Fibroblast of gingiva (primary cell): ENCODE measurements around the gene MSLN.
A peak's percentile ranks its signal among the peaks of the same experiment; 100 is the strongest.

ENCODE experiments used
- DNase-seq: peaks from one replicate; pipeline ENCODE4 v3.0.0-alpha.2; 2011; ENCODE audit warnings: low read depth

Gene MSLN

DNA sequence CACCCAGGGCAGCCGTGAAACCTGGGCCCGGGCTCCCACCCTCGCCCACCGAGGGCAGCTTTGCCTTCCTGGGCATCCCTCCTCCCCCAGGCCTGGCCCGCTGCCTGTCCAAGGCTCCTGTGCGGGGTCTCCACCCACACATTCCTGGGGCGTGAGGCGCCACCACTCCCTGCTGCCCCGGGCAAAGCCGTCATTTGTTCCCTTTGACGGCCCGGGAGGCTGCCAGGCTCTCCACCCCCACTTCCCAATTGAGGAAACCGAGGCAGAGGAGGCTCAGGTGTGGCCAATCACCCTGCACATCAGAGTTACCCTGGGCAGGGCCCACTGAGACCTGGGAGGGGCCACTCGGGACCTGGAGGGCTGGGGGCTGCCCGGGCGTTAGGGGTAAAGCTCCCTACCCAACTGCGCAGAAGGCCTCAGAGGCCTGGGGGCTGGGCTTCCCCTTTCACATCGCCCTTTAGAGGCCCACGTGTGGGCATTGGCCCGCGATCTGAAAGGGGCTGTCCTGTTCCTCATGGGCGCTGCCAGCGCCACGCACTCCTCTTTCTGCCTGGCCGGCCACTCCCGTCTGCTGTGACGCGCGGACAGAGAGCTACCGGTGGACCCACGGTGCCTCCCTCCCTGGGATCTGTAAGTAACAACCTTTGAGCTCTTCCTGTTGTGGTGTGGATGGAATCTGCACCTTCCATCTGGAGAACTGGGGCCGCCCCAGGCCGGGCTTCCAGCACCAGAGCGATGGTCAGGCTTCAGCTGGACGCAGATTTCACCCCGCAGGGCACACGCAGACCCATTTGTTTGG, at the start of gene MSLN:
MSLN (plus strand) TSS at position 190 of the 799 bp plus-strand sequence. CDS start 1,947 bp downstream, outside the sequence.
- DNase-seq: no peak

DNA sequence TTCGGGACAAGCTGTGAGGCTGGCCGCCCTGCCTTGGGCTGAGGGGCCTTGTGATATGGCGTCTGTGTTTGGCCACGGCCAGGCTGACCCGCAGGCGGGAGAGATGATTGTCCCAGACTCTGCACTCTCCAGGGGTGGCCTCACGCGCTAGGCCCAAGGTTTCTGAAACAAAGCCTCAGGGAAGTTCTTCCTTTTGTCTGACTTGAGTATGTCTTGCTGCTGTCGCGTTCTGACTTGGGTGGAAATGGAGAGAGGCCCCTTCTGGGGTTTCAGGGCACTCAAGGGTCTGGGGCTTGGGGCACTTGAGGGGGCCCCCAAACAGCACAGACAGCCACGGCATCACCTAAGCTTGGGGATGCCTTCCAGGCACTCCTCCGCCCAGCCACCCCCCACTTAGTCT, 49.5 kb upstream of the MSLN start:
- DNase-seq: no peak

DNA sequence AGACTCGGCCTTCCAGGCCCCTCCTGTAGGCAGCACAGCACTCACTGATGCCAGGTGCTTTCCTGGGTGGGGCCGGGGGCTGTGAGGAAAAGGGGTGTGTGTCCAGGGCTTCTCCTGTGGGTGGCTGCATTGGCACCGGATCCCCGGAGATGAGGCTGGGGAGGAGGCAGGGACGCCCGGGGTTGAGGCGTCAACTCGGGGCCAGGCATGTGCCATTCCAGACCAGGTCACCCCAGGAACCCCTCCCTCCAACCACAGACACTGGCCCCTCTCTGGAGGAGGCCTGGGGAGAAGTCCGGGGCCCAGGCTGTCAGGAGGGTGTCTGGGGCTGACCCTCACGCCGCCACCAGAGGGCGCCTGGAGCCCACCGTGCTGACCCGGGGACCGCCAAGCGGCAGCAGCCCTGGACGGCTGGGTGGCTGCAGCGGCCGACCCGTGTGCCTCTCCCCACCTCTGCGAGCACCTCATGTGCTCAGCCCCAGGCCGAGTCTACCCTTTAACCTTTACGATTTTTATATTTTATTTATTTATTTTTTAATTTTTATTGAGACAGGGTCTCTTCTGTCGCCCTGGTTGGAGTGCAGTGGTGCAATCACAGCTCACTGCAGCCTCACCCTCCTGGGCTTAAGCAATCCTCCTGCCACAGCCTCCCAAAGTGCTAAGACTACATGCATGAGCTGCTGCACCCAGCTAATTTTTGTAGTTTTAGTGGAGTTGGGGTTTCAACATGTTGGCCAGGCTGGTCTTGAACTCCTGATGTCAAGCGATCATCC, 48.8 kb upstream of the MSLN start:
- DNase-seq: peak; percentile 48

DNA sequence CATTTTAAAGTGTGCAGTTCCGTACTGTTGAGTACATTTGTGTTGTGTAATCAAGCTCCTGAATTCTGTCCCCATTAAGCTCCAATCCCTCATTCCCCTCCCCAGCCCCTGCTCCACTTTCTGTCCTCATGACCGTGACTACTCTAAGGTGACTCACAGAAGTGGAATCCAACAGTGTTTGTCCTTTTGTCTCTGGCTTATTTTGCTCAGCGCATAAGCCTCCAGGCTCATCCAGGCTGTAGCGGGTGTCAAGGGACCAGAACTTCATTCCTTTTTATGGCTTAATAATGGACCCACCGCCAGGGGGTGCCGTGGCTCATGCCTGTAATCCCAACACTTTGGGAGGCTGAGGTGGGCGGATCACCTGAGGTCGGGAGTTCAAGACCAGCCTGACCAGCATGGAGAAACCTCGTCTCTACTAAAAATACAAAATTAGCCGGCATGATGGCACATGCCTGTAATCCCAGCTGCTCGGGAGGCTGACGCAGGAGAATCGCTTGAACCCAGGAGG, 47.7 kb upstream of the MSLN start:
- DNase-seq: peak; percentile 96

DNA sequence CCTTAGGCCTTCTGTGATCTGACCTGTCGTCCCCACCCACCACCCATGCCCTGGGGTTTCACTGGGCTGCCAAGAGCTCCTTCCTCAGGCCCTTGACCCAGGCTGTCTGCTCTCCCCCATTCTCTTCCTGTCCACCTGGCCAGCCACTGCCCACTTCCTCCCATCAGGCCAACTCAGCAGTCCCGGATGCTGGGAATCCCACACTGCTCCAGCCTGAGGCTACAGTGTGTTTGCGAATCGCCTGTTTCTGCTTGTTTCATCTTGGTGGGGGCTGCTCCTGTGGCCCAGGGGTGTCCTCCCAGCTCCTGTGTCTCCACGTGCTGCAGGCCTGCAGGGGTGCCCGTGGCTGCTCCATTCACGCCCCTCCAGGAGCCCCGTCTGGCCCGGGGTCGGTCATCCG, 46.5 kb upstream of the MSLN start:
- no peak for DNase-seq

DNA sequence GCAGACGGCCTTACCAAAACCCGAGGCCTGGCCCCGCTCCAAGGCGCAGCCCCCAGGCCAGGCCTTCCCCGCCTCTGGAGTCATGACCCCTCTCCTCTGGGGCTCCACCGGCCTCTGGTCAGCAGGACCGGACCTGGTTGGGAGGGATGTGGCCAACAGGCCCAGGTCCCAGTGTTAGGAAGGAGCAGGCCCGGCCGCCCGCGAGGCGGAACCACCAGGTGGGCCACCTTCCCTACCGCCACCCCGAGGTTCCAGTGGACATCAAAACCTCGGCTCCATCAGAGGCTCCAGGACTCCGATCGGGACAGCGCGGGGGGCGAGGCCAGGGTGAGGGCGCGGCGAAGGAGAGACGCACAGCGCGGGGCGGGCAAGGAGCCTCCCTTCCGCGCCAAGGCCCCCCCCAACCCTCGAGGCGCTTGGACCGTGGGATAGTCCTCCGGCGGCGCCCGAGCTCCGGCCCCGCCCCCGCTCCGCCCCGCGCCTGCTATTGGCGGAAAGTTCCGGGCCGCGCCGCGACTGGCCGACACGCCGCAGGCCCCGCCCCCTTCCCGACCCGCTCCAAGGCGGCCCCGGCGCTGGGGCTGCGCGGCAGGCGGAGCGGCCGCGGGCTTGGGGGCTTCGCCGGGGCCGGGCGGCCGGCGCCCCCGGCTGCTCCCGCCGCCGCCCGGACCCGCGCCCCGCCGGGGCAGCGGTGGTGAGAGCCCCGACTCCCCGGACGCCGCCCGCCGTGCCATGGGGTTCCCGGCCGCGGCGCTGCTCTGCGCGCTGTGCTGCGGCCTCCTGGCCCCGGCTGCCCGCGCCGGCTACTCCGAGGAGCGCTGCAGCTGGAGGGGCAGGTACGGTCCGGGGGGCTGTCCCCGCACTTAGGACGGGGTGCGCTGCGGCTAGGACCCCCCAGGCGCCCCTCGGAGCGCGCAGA, 45.7 kb upstream of the MSLN start, which contains the start of gene METRN:
METRN (plus strand) TSS at position 561 of the 919 bp plus-strand sequence; CDS start at position 733, 172 bp downstream.
- peak; percentile 86 for DNase-seq

DNA sequence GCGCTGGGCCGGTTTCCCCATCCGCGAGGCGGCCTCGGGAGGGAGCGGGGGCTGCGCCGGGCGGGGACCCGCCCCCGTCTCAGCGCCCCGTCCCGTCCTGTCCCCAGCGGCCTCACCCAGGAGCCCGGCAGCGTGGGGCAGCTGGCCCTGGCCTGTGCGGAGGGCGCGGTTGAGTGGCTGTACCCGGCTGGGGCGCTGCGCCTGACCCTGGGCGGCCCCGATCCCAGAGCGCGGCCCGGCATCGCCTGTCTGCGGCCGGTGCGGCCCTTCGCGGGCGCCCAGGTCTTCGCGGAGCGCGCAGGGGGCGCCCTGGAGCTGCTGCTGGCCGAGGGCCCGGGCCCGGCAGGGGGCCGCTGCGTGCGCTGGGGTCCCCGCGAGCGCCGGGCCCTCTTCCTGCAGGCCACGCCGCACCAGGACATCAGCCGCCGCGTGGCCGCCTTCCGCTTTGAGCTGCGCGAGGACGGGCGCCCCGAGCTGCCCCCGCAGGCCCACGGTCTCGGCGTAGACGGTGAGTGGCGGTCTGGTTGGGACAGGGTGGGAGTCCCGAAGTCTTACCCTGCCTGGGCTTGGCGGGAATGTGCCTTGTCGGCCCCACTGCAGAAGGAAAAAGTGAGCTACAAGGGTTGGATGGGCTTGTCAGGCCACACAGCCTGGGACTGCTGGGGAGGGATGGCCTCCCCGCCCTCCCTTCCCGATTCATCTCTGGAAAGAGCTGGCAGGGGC, 44.9 kb upstream of the MSLN start:
- DNase-seq: no peak

DNA sequence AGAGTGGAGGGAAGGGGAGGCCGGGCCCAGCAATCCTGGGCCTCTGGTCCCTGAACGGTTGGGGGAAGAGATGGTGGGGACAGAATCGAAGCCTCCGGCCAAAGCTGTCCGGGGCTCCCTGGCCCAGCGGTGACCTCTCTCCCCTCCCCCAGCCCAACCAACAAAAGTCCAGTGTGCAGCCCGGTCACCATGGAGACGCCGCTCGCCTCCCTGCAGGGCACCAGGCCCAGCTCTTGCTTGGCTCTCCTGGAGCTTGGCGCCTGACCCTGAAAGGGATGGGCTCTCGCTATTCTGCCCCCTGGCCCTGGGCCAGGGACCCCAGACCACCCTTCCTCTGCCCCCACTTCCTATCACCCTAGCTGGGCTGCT, 44.4 kb upstream of the MSLN start:
- DNase-seq: peak; percentile 75

DNA sequence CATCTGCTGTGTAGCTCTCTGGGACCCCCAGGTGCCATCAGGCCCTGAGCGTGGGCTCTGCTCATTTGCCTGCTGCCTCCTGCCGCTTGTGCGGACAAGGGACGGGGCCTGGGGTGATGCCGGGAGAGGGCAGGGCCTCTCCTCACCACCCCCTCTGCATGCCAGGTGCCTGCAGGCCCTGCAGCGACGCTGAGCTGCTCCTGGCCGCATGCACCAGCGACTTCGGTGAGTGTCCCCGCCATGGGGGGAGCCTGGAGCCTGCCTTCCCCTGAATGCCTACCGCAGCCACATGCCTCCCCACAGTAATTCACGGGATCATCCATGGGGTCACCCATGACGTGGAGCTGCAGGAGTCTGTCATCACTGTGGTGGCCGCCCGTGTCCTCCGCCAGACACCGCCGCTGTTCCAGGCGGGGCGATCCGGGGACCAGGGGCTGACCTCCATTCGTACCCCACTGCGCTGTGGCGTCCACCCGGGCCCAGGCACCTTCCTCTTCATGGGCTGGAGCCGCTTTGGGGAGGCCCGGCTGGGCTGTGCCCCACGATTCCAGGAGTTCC, 43.7 kb upstream of the MSLN start:
- DNase-seq: no peak

DNA sequence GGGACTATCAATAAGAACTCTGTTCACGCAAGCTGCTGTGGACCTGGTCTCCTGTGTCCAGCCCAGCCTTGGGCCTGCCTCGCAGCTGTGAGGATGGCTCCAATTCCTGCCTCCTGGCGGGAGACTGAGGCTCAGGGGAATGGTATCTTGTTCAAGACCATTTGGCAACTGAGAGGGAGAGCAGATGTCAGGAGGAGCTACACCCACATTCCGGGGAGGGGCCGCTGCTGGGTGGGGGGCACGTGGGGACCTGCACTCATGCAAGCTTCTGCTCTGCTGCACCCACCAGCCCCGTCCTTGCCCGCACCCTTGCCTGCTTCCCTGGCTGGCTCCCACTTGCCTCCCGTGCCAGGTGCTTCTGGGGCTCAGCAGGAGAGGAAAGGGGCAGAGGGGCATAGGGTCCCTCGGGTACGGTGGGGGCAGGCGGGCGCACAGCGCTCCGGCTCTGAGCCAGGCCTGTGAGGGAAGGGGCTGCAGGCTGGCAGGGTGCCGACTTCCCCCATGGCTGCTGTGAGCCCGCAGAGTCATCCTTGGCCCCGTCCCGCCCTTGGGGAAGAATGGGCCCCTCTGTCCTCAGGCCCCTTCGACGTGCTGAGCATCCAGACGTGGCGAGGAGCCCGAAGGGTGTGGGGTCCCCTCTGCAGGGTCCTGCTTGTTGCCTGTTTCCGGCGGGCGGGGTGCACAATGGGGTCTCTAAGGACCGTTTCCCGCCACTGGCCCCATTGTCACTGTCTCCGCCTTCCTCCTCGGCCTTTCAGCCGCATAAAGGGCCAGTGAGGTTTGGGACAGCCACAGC, 42.9 kb upstream of the MSLN start:
- no peak for DNase-seq

DNA sequence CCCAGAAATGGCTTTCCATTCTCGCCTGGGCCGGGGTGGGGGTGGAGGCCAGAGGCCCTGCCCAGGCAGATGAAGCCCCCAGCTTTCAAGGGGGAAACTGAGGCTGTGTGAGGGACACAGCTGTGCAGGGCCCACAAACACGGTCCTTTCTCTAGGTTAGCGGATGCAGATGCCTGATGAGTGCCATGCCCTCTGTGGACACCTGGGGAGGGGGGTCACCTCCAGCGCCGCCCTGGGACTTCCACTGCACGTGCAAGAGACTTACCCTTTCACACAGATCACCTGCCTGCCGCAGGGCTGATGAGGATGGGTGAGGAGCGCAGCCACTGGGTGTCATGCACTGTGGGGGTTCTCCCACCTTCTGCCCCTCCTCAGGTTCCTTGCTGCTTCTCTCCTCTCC, 42.1 kb upstream of the MSLN start:
- no peak for DNase-seq

DNA sequence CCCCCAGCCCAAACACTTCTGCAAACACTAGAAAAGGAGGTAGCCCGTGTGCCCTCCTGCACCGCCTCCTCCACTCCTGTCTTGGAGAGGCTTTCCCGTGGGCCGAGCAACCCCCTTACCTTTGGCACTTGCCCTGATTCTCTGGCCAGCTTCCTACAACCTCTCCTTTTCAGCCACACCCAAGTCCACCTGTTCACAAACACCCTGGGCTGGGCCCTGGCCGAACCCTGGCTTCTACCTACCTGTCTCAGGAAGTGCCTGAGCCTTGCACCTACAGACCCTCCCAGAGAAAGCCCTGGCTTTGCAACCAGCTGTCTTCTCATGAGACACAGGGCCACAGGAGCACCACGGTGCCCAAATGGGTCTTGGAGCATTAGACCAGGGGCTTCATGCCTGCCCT, 41.6 kb upstream of the MSLN start:
- DNase-seq: no peak

DNA sequence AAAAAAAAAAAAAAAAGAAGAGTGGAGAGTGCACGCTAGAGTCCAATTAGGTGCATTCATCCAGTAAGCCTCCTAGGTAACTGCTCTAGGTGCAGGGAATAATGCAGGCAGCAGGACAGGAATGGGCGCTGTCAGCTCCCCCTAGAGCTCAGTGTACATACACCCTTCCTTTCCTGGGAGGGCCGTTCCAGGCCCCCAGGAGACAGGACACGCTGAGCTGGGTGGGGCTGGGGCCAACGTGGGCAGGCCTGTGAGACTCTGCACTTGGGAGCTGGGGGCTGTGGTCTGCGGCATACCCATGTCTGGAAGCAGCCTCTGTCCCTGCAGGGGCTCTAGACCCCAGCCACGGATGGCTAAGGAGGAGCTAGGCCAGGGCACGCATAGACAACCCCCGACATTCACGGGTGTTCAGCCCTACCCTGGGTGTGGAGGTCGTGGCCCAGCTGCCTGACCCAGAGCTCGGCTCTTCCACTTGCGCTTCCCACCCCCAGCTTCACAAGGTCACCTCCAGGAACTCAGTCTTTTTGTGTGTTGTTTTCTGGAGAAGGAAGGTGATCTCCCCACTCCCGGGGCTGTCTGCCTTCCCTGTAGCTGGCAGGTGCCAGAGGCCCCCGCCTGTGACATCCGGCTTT, 40.6 kb upstream of the MSLN start:
- no peak for DNase-seq

DNA sequence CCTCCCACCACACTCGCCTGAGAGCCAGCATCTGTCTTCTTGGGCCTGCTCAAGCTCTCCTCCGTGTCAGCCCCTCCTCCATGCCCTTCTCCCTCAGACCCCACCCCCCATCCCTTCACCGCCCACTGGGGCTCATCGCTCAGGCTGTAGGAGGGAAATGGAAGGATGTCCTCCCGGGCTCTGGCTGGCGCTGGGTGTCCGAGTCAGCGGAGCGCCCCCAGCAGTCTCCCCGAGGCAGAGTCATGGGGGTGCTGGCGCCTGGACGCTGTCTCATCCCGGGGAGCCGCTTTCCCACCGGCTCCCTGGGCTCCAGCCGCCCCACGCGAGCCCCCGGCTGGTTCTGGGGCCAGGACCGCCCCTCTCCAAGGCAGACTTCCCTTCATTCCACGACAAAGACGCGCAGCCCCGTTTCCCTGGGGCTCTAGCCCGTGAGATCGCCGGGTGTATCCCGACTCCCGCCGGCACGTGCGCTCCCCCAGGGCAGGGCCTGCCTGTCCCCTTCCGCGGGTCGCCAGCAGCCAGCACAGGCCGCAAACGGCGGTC, 40.0 kb upstream of the MSLN start:
- peak; percentile 67 for DNase-seq

DNA sequence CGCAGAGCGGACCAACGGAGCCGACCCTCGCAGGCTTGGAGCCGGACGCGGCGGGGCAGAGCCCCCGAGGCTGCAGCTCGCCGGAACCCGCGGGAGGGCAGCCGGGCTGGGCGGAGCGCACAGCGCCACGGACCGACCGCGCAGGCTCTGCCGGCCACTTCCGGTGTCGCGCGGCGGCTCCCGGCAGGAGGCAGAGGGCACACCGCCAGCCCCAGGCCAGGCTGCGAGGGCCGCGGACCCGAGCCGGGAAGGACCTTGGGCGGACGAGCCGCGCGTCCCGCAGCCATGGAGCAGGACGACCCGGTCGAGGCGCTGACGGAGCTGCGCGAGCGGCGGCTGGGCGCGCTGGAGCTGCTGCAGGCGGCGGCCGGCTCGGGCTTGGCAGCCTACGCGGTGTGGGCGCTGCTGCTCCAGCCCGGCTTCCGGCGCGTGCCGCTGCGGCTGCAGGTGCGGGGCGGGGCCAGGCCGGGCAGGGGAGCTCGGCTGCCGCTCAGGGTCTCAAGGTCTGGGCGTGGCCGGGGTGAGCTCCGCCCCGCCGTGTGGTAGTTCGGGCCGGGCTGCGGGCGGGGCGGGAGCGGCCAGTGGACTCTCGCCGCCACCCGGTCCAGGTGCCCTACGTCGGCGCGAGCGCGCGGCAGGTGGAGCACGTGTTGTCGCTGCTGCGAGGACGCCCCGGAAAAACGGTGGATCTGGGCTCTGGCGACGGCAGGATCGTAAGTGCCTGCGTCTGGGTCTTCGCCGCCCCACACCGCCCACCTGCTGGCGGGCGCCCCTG, 39.4 kb upstream of the MSLN start, which contains the start of gene ANTKMT:
ANTKMT (plus strand) TSS at position 157 of the 775 bp plus-strand sequence; CDS start at position 286, 129 bp downstream.
- peak; percentile 72 for DNase-seq

DNA sequence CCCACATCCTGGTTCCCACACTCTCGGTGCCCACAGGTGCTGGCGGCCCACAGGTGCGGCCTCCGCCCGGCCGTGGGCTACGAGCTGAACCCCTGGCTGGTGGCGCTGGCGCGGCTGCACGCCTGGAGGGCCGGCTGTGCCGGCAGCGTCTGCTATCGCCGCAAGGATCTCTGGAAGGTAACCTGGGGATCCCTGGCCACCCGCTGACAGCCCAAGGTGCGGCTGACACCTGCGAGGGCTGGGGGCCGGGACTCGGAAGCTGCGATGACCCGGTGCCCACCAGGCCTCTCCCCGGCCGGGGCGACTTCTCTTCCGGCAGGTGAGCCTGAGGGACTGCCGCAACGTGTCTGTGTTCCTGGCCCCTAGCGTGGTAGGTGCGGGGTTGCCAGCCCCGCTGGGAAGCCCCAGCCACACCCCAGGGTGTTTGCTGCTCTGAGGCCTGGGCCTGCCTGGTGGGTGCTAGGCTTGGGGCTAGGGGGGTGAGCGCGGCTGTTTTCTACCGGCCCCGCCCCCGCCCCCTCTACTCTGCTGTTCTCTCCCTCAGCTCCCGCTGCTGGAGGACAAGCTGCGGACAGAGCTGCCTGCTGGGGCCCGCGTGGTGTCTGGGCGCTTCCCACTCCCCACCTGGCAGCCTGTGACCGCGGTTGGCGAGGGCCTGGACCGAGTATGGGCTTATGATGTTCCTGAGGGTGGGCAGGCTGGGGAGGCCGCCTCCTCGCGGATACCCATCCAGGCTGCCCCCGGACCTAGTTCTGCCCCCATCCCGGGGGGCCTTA, 38.6 kb upstream of the MSLN start:
- DNase-seq: no peak

DNA sequence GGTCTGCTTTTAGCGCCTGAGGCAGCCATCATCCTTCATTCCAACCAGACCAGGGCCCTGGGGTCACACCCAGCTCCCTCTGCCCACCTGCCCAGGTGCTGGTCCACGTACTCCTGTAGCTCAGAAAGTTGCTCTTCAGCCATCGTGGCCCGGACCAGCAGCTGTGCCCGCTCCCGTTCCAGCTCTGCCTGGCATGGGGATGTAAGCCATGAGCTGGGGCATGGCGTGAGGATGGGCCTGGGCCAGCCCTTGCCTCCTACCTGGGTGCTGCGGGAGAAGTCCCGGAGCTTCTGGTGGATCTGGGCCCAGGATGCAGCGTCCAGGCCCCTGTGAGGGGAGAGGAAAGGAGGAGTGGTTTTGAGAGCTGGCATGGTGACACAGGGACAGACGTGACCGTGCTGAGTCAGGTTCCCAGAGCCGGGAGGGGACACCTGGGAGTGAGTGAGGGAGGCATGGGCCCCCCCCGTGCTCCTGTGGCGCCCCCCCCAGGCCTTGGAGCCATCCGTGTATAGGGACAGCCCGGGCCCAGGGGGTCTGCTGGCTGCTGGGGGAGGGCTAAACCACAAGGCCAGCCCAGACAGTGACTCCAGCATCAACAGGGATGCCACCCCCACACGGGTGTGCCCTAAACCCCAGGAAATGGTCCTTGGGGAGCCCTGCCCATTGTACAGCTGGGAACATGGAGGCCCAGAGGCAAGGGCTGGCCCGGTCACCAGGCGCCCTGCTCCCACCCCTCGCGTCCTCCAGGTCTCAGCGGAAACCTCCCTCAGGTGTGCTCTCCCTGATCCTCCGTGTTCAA, 37.5 kb upstream of the MSLN start:
- DNase-seq: no peak
